ENCODE results near the gene EIF2A. TPM values are rescaled to one million over a fixed set of nuclear protein-coding genes. Genes with fewer than 3 reads are reported as not detected.

Gene EIF2A
- total RNA-seq, 1 experiment from 2014 or later = 96.4 TPM

- H3K27ac ChIP-seq = no peak overlapping the region
- no peaks in the 10 kb centered on the region for H3K79me2 ChIP-seq (ENCODE audit: low read depth)
- intact Hi-C loops (cut with micrococcal nuclease; ENCODE audit: unreplicated experiment) = no loop called here
- no peak for TF ChIP-seq EZH2 (IDR thresholded peaks at IDR 0.05; ENCODE audit: low read depth)
- TF ChIP-seq, protein P1, sequence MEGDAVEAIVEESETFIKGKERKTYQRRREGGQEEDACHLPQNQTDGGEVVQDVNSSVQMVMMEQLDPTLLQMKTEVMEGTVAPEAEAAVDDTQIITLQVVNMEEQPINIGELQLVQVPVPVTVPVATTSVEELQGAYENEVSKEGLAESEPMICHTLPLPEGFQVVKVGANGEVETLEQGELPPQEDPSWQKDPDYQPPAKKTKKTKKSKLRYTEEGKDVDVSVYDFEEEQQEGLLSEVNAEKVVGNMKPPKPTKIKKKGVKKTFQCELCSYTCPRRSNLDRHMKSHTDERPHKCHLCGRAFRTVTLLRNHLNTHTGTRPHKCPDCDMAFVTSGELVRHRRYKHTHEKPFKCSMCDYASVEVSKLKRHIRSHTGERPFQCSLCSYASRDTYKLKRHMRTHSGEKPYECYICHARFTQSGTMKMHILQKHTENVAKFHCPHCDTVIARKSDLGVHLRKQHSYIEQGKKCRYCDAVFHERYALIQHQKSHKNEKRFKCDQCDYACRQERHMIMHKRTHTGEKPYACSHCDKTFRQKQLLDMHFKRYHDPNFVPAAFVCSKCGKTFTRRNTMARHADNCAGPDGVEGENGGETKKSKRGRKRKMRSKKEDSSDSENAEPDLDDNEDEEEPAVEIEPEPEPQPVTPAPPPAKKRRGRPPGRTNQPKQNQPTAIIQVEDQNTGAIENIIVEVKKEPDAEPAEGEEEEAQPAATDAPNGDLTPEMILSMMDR (conservative IDR thresholded peaks at IDR 0.05) = no peak
- no peaks in the 10 kb centered on the region for H4K20me1 ChIP-seq (ENCODE audit: insufficient read depth)
- H3K9me3 ChIP-seq (ENCODE audit: insufficient read depth, low read depth) = no peaks in the 10 kb centered on the region
- H3K36me3 ChIP-seq (ENCODE audit: low read depth) = peaks cover 11% of the 10 kb centered on the region
- no peak overlapping the region for H3K4me3 ChIP-seq
- ChIA-PET POLR2A (ENCODE audit: unreplicated experiment) (no interaction called here), CTCF (no interaction called here)
- no peak overlapping the region for H3K4me2 ChIP-seq
- DNase-seq = no peak
- H3K9me2 ChIP-seq (ENCODE audit: insufficient read depth) = no peaks in the 10 kb centered on the region
- H3K27me3 ChIP-seq (ENCODE audit: insufficient read depth, low read depth) = no peaks in the 10 kb centered on the region
- H3F3A ChIP-seq (ENCODE audit: insufficient read depth, low read depth) = no peaks in the 10 kb centered on the region
- no peaks in the 10 kb centered on the region for H3K4me1 ChIP-seq (replicated peaks; ENCODE audit: insufficient read depth)
- no TSS peak for BruUV-seq (replicated peaks)
- H2AFZ ChIP-seq = no peak overlapping the region
Measured at GRCh38 chr3:150631515-150632221, 85.1 kb downstream of the EIF2A start.

DNA sequence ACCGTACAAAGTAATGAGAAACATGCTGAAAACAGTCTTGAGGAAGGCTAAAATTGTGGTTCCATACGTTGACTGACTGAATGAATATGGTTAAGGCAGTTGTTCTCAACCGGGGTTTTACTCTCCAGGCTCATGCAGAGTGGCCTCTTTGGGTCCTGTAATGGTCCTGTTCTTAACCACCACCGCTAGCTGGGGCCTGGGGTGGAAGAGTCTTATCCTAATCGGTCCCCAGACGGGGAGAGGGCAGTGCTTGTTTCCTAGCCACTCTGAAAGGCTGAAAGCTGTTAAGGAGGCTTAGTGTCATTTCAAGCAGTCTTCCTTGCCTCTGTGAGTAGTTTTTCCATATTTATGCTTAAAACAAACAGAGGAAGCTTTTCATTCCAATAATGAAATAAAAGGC, 88.5 kb downstream of the EIF2A start:
- no peaks in the 10 kb centered on the region for H3K79me2 ChIP-seq (ENCODE audit: low read depth)
- ChIA-PET POLR2A (ENCODE audit: unreplicated experiment) (no interaction called here), CTCF (interaction anchor here (0.6 kb wide), 2 partner anchors 221 to 474 kb away, joined by 7 read pairs; no protein-coding TSS in a partner anchor)
- no peaks in the 10 kb centered on the region for H3K27me3 ChIP-seq (ENCODE audit: insufficient read depth, low read depth)
- intact Hi-C loops (cut with micrococcal nuclease; ENCODE audit: unreplicated experiment) = no loop called here
- H3F3A ChIP-seq (ENCODE audit: insufficient read depth, low read depth) = no peaks in the 10 kb centered on the region
- no peak overlapping the region for H3K4me2 ChIP-seq
- H3K4me3 ChIP-seq = no peak overlapping the region
- DNase-seq = no peak
- H3K9me2 ChIP-seq (ENCODE audit: insufficient read depth) = no peaks in the 10 kb centered on the region
- H3K4me1 ChIP-seq (replicated peaks; ENCODE audit: insufficient read depth) = no peaks in the 10 kb centered on the region
- no peak for TF ChIP-seq EZH2 (IDR thresholded peaks at IDR 0.05; ENCODE audit: low read depth)
- H2AFZ ChIP-seq = no peak overlapping the region
- H4K20me1 ChIP-seq (ENCODE audit: insufficient read depth) = no peaks in the 10 kb centered on the region
- no peak overlapping the region for H3K27ac ChIP-seq
- no peaks in the 10 kb centered on the region for H3K9me3 ChIP-seq (ENCODE audit: insufficient read depth, low read depth)
- BruUV-seq (replicated peaks) = no TSS peak
- H3K36me3 ChIP-seq (ENCODE audit: low read depth) = no peaks in the 10 kb centered on the region

DNA sequence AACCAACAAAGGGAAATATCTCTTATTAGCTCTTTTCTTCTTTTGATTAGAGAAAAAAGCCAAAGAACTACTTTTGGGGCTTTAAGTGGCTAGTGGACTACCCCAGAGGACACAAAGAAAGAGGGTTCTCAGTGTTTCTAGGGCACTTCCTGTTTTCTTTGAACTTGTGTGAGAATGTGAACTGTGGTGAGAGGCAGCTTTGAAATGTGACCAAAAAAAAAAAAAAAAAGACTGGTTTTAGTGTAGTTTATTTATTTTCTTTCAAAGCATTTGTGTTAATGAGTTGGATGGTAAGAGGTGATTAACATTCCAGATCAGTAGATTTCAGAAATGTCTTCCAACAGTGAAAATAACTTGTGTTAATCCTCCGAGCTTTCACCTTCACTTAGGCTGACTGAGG, 88.9 kb downstream of the EIF2A start:
- no peaks in the 10 kb centered on the region for H3K4me1 ChIP-seq (replicated peaks; ENCODE audit: insufficient read depth)
- CTCF ChIA-PET = interaction anchor here (0.6 kb wide), 2 partner anchors 220 to 474 kb away, joined by 7 read pairs; no protein-coding TSS in a partner anchor
- intact Hi-C loops (cut with micrococcal nuclease; ENCODE audit: unreplicated experiment) = no loop called here
- no peaks in the 10 kb centered on the region for H3K9me3 ChIP-seq (ENCODE audit: insufficient read depth, low read depth)
- no peaks in the 10 kb centered on the region for H3F3A ChIP-seq (ENCODE audit: insufficient read depth, low read depth)
- no peaks in the 10 kb centered on the region for H4K20me1 ChIP-seq (ENCODE audit: insufficient read depth)
- no peak for DNase-seq
- TF ChIP-seq EZH2 (IDR thresholded peaks at IDR 0.05; ENCODE audit: low read depth) = no peak
- TF ChIP-seq, protein P1 (conservative IDR thresholded peaks at IDR 0.05) = no peak
- POLR2A ChIA-PET (ENCODE audit: unreplicated experiment) = no interaction called here
- H3K79me2 ChIP-seq (ENCODE audit: low read depth) = no peaks in the 10 kb centered on the region
- H3K27me3 ChIP-seq (ENCODE audit: insufficient read depth, low read depth) = no peaks in the 10 kb centered on the region
- H3K4me2 ChIP-seq = no peak overlapping the region
- H3K9me2 ChIP-seq (ENCODE audit: insufficient read depth) = no peaks in the 10 kb centered on the region
- no peak overlapping the region for H3K27ac ChIP-seq
- BruUV-seq (replicated peaks) = no TSS peak
- H2AFZ ChIP-seq = no peak overlapping the region
- no peaks in the 10 kb centered on the region for H3K36me3 ChIP-seq (ENCODE audit: low read depth)
- no peak overlapping the region for H3K4me3 ChIP-seq

Other genes starting within 250 kb of the EIF2A start
- gene TSC22D2, start 138.5 kb upstream of the EIF2A start, total RNA-seq (2021) = 20.5 and 32.0 TPM in 2 replicates
- 106 and 113 TPM in 2 replicates for gene SERP1, start 291 bp upstream of the EIF2A start, total RNA-seq (2021)
- gene SELENOT, start 56.5 kb downstream of the EIF2A start, total RNA-seq (2021) = 59.5 and 84.1 TPM in 2 replicates
- gene ERICH6, start 157.1 kb downstream of the EIF2A start, total RNA-seq (2021) = not detected in 2 replicates
- gene SIAH2, start 216.4 kb downstream of the EIF2A start, total RNA-seq (2021) = 19.4 and 20.3 TPM in 2 replicates